ENCODE data around the gene DNAJC12. TPM values are rescaled to one million over a fixed set of nuclear protein-coding genes. Genes with fewer than 3 reads are reported as not detected.

DNAJC12 gene
- total RNA-seq, 1 donor: 1.3 TPM

GRCh38 chr10:67793313-67793712 is 44.7 kb downstream of the DNAJC12 start:
- H3K4me3 ChIP-seq (ENCODE audit: low read depth, low read length): no peak overlapping the region
- no peak for TF ChIP-seq CTCF (IDR thresholded peaks at IDR 0.05; ENCODE audit: insufficient read depth, low read depth, low read length)
- peak; percentile 47 for DNase-seq (ENCODE audit: low read depth)

- no peak for DNase-seq (ENCODE audit: low read depth)
- no peak overlapping the region for H3K4me3 ChIP-seq (ENCODE audit: low read depth, low read length)
- TF ChIP-seq CTCF (IDR thresholded peaks at IDR 0.05; ENCODE audit: insufficient read depth, low read depth, low read length): no peak
Observed at GRCh38 chr10:67792653-67793052, 45.3 kb downstream of the DNAJC12 start.

GRCh38 chr10:67790534-67791408 is 47.2 kb downstream of the DNAJC12 start:
- H3K4me3 ChIP-seq (ENCODE audit: low read depth, low read length): no peak overlapping the region
- DNase-seq (ENCODE audit: low read depth): peak; percentile 38
- no peak for TF ChIP-seq CTCF (IDR thresholded peaks at IDR 0.05; ENCODE audit: insufficient read depth, low read depth, low read length)

GRCh38 chr10:67789769-67790168 is 48.2 kb downstream of the DNAJC12 start:
- no peak for TF ChIP-seq CTCF (IDR thresholded peaks at IDR 0.05; ENCODE audit: insufficient read depth, low read depth, low read length)
- DNase-seq (ENCODE audit: low read depth): no peak
- H3K4me3 ChIP-seq (ENCODE audit: low read depth, low read length): no peak overlapping the region

GRCh38 chr10:67788028-67788886 is 49.7 kb downstream of the DNAJC12 start:
- TF ChIP-seq CTCF (IDR thresholded peaks at IDR 0.05; ENCODE audit: insufficient read depth, low read depth, low read length): peak; percentile 66
- DNase-seq (ENCODE audit: low read depth): peak; percentile 12
- H3K4me3 ChIP-seq (ENCODE audit: low read depth, low read length): no peak overlapping the region

GRCh38 chr10:67785098-67785497 is 52.9 kb downstream of the DNAJC12 start:
- no peak for TF ChIP-seq CTCF (IDR thresholded peaks at IDR 0.05; ENCODE audit: insufficient read depth, low read depth, low read length)
- DNase-seq (ENCODE audit: low read depth): no peak
- no peak overlapping the region for H3K4me3 ChIP-seq (ENCODE audit: low read depth, low read length)
